Ovary (tissue), 3 donors: ENCODE results near the gene ZNF345.

Experiments used
- EP300 ChIP-seq: sonication (generic); formaldehyde crosslinking; IDR thresholded peaks from one replicate; pipeline ENCODE4 v1.6.1; 2017; ENCODE audit warnings: antibody characterized with exemption
- POLR2A ChIP-seq: fragments of 450-650 bp; IDR thresholded peaks from one replicate; pipeline ENCODE4 v1.6.1; 2017; ENCODE audit warnings: antibody characterized with exemption, mild to moderate bottlenecking, moderate library complexity
- TF ChIP-seq, protein P1 (sequence below), 3 donors: fragments of 450-650 bp in 2 of 3; fragments of 200-600 bp in 1 of 3; IDR thresholded peaks; one replicate each; pipeline versions ENCODE4 v1.5.1 to v1.8.0; 2016 to 2022; ENCODE audit warnings: antibody characterized with exemption in 3 of 3, mild to moderate bottlenecking in 1 of 3
- donor health status: DM: no; HTN: no; CAD: no.

DNA sequence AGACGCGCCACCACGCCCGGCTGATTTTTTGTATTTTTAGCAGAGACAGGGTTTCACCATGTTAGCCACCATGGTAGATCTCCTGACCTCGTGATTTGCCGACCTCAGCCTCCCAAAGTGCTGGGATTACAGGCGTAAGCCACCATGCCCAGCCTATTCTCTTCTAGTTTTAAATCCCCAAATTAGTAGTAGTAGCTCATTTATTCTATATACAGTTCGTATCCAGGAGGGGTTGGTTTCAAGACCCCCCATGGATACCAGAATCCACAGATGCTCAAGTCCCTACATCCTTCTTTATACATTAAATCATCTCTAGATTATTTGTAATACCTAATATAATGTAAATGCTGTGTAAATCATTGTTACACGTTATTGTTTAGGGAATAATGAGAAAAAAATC is 67.4 kb downstream of the ZNF345 start:
- TF ChIP-seq, protein P1, sequence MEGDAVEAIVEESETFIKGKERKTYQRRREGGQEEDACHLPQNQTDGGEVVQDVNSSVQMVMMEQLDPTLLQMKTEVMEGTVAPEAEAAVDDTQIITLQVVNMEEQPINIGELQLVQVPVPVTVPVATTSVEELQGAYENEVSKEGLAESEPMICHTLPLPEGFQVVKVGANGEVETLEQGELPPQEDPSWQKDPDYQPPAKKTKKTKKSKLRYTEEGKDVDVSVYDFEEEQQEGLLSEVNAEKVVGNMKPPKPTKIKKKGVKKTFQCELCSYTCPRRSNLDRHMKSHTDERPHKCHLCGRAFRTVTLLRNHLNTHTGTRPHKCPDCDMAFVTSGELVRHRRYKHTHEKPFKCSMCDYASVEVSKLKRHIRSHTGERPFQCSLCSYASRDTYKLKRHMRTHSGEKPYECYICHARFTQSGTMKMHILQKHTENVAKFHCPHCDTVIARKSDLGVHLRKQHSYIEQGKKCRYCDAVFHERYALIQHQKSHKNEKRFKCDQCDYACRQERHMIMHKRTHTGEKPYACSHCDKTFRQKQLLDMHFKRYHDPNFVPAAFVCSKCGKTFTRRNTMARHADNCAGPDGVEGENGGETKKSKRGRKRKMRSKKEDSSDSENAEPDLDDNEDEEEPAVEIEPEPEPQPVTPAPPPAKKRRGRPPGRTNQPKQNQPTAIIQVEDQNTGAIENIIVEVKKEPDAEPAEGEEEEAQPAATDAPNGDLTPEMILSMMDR (IDR thresholded peaks at IDR 0.05), result no peak
- TF ChIP-seq POLR2A (no peak), EP300 (no peak)
